GM19193 (cell line): ENCODE measurements around the gene NHLRC2.

Source experiments
- POLR2A ChIP-seq: IDR thresholded peaks from 4 replicates; pipeline ENCODE4 v1.6.1; 2011; ENCODE audit not compliant: insufficient read depth, insufficient read length; ENCODE audit errors: extremely low read depth

Gene NHLRC2

DNA sequence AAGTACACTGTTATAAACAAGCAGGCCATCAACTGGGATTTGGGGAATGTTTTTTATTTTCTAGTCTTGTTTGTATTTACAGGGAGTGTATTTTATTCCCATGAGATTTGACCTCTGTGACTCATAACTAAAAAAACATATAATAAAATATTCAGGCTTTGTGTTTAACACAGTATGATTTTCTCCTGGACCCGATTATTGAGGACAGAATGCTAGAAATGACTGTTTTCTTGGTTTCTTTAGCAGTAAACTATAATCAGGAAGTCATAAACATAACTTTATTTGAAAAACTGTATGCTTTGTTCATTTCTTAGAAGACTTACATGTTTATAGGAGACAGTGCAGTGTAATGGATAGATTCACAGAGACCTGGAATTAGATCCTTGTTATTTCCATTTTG is 2.1 kb downstream of the NHLRC2 start:
- no peak for TF ChIP-seq POLR2A

DNA sequence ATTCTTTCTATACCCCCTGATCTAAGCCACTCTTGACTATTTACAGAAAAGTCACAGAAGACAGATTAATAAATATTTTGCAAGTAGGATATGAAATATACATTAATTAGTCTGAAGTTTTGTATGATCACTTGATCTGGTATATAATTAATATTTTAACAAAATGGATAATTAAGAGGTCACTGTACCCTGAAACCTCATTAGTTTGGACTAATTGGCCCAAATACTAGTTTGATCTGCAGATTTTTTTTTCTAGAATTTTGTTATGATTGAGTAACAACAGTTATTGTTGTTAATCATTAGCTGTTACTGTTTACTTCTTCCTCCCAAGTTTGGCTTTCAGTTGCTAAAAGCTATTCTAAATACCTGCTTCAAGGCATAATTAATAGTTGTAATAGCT is 2.7 kb downstream of the NHLRC2 start:
- no peak for TF ChIP-seq POLR2A

DNA sequence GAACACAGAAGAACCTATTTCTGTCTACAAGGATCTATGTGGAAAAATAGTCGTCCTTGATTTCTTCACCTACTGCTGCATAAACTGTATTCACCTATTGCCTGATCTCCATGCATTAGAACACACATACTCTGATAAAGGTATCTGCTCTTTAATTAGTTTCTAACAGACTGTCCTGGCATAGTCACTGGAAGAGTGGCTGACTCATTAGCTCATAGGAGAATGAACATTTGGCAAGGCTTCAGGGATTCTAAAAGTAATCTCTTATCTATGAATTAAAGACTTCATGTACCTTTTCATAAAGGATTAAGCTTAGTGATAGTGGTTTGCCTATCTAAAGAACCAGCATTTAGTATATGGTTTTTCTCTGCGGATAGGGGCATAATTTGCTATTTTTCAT is 4.1 kb downstream of the NHLRC2 start:
- TF ChIP-seq POLR2A, result no peak

DNA sequence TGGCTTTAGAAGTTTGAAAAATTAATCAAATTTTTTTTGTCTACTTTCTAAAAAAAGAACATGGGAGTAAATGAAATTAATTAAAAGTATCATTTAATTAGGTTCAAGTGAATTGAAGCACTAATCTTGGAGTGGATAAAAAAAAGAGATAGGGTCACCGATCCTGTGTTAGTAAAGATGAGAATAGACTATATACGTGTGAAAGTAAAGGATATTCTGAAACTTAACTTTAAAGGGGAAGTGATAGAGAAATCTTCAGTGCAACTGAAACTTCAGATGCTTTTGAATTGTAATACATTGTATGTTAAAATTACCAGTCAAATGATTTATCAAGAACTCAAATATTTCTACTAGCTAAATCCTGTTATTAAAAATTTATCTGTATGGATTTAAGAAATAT is 4.8 kb downstream of the NHLRC2 start:
- no peak for TF ChIP-seq POLR2A

DNA sequence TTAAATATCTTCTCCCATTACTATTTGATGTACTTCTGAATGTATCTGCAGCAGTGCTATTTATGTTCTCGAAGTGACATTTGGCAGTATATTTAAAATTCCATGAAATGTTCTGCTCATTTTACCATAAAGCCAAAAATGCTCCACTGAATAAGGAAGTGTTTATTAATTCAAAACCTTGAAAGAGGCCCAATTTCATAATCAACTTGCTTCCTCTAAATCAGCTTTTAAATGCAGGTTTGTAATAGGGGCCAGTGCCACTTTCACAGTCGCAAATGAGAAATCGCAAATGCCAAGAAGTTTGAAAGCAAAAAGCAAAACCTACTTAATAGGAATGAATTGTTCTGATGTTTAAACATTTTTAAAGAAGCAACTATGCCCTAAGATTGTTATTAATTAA is 11.4 kb downstream of the NHLRC2 start:
- no peak for TF ChIP-seq POLR2A

DNA sequence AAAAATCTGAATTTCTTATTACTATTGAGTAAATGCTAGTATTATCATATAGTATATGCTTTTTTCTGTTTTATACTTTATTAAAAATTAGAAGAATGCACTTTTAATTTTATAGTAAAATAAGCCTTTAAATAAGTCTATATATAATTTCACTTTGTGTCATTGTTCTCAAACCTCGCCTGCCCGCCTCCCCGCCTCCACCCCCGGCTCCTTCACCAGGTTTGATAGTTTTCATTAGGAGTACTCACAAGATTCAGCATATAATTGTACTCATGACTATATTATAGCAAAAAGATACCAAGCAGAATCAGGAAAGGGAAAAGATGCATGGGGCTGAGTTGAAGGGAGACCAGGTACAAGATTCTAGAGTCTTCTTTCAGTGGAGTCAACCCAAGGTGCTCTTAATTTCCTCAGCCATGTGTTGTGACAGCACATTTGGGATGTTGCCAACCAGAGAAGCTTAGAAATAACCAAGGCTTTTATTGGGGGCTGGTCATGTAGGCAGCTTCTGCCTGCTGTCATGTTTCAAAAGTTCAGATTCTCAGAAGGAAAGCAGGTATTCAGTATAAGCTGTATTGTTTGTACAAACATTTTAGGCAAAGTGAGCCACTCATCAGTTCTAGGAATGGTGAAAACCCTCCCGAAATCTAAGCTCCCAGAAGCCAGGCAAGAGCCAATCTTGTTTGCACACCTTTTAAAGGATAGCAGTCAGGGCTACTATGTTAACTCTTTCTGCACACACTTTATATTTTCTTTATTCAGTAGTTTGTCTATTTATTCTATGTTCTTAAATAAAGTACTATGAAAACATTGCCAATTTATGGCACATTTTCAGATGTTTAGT is 12.3 kb downstream of the NHLRC2 start:
- TF ChIP-seq POLR2A, result no peak

DNA sequence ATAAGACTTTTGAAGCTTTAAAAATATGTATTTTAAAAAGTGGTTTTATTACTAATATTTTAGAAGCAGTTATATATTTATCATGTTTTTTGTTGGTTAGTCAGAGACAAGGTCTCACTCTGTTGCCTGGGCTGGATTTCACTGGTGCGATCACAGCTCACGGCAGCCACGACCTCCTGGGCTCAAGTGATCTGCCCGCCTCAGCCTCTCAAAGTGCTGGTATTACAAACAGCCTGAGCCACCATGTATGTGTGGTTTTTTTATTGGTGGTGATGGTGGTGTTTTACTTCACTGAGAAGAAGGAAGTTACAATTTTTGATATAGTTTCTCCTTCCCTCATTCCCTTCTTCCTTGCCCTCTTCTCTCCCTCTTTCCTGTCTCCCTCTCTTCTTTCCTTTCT is 13.4 kb downstream of the NHLRC2 start:
- no peak for TF ChIP-seq POLR2A

DNA sequence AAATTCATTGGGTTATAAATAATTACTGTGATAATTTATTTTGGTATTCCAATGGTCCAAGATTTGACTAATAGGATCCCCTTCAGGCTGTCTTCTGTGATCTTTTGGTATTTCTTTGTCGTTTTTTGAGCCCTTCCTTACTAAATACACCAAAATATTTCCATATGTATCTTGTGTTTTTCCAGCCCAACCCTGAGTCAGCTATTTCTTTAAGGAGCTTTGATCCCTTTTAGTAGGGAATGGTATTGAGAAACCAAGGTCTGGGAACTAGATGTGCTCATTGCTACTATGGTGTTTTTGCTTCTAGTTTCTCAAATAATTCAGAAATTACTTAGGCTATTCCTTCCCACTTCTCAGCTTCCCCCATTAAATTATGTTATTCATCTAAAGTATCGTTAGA is 15.3 kb downstream of the NHLRC2 start:
- TF ChIP-seq POLR2A, result no peak

DNA sequence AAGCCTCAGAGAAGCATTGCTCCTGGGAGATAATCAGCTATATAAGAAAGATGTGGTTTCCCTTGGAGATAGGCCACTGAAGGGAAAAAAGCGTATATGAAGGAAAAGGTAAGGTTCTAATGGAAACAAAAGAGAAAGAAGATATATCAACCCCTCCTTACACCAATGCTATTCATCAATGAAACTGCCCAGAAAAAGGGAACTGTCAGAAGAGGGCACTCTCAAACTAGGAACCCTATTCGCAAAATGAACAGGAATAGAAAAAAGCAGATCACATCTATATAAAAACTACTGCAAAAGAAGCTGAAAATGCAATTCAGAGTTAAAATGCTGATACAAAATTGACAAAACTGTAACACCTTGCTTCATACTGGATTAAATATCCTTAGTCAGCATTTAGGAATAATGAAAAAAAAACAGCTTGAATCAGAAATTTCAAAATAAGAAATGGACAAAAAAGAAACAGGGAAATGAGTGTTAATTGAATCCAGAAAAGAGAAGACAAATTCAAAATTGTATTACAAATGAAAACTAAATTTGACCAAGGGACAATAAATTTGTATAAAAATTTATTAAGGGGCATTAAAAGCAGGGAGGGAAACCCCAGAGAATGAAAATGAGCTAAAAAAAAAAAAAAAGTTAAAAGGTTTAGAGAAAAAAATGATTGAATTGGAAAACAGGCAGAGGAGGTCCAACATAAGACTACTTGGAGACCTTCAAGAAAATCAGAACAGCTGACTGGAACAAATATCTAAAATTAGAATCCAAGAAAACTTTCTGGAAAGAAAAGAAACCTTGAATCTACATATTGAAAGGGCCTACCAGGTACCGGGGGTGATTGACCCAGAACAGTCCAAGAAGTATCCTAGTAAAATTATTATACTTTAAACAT is 17.9 kb downstream of the NHLRC2 start:
- TF ChIP-seq POLR2A, result no peak

DNA sequence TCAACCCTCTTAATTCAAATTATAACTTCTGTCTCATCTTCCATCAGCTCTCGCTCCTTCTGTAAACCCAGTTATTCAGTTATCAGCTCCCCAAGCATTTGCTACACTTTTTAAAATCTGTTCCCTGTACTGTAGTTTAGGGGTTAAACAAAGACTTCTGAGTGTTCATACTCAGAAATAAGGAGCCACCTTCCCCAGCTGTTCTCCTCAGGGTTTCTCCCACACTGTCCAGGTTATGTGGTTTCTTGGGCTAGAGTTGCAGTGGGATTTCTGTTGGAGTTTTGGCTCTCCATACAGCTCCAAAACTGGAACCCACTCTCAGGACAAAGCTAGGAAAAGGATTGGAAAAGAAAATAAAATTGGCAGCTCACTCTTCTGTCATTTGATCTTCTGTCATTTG is 20.8 kb downstream of the NHLRC2 start:
- TF ChIP-seq POLR2A, result no peak

DNA sequence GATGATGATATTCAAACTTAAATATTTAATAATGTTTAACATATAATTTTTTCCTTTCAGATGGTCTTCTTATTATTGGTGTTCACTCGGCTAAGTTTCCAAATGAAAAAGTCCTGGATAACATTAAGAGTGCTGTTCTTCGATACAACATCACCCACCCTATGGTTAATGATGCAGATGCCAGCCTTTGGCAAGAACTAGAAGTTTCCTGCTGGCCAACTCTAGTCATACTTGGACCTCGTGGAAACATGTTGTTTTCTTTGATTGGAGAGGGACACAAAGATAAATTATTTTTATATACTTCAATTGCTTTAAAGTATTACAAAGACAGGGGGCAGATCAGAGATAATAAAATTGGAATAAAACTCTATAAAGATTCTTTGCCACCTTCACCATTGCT is 22.0 kb downstream of the NHLRC2 start:
- TF ChIP-seq POLR2A, result no peak

DNA sequence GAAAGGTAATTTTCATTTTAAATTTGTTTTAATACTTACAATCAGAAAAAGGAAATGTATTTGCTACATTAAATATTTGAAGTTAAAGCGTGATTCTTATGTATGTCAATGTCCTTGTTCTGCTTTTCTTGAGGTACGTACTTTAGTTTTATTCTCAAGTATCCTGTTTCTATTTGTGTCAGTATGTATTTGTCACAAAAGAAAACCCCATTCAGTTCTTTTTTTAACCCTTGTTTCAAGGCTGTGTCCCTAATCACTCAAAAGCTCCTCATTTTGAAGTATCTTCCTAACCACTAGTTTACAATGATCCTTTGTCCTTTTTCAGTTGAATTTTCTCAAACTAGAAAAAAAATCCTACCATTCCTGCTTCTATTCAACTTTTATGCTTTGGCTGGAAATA is 25.2 kb downstream of the NHLRC2 start:
- TF ChIP-seq POLR2A, result no peak

DNA sequence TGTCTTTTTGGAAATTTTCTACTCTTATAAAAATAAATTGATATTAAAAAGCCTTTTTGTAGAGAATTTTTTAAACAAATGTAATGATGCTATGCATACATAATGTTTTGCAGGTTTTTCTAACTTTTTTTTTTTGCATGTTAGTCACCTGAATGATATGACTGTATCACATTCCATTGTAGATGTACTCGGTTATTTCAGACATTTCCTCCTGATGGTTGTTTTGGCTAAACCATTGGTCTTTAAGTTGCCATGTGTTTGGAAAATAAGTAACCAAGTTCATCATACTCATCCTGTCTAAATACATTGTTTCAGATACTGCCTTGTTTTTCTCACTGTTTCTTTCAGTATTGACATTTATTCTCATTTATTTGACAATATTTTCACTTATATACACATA is 25.8 kb downstream of the NHLRC2 start:
- no peak for TF ChIP-seq POLR2A

DNA sequence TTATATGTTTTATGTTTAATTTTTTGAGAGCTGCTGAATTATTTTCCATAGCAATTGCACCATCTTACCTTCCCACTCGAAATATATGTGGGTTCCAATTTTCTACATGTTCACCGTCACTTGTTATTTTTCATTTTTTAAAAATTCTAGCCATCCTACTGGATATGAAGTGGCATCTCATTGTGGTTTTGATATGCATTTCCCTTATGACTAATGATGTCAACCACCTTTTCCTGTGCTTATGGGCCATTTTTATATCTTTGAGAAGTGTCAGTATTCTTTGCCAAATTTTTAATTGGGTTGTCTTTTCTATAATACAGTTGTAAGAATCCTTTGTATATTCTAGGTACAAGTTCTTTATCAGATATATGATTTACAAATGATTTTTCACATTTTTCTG is 27.8 kb downstream of the NHLRC2 start:
- TF ChIP-seq POLR2A, result no peak

DNA sequence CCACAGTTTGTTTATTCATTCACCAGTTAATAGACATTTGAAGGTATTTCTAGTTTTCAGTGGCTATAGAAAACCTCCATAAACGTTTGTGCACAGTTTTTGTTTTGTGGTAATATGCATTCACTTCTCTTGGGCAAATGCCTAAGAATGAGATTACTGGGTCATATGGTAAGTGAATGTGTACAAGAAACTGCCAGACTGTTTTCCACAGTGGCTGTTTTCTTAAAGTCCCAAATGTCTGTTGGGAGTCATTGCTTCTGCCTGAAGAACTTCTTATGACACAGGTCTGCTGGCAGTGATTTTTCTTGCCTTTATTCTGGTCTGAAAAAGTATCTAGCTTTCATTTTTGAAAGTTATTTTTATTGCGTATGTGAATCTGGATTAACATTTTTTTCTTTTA is 35.5 kb downstream of the NHLRC2 start:
- TF ChIP-seq POLR2A, result no peak

DNA sequence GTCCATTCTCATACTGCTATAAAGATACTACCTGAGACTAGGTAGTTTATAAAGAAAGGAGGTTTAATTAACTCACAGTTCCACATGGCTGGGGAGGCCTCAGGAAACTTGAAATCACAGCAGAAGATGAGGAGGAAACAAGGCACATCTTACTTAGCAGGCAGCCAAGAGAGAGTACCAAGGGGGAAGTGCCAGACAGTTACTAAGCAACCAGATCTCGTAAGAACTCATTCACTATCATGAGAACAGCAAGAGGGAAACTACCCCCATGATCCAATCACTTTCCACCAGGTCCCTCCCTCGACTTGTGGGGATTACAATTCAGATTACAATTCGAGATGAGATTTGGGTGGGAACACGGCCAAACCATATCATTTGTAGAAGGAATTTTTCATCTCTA is 36.3 kb downstream of the NHLRC2 start:
- no peak for TF ChIP-seq POLR2A
